ENCODE measurements around the gene GLYATL1. TPM values are rescaled to one million over a fixed set of nuclear protein-coding genes. Genes with fewer than 3 reads are reported as not detected.

GLYATL1 gene
- polyA plus RNA-seq (2011; rRNA removed), result 0.10 and 0.13 TPM in 2 replicates
- 0.07 TPM in 1 of 2 replicates, not detected in the other for polyA plus RNA-seq (2012; cell fraction: cytosol; rRNA removed)
- polyA plus RNA-seq (2012; cell fraction: nucleus; rRNA removed), result 0.08 TPM in 1 of 2 replicates, not detected in the other
- 0.14 to 0.24 TPM in 2 of 3 replicates, not detected in the other for polyA plus RNA-seq (2017; fragmentation: RNase III; extraction: RNeasy Plus Mini Kit Qiagen cat#74134 plus additional on column Dnase treatment)
- not detected in 2 replicates for polyA minus RNA-seq (2011; rRNA and poly(A)+ RNA removed)

- 5% methylated on average over 4 of the region's 4 CpGs for WGBS (ENCODE audit: missing lambda C conversion rate)
- H3K27ac ChIP-seq, result no peak within 1 kb of the TSS
- CTCF ChIA-PET, result no interaction called here
- no peak for DNase-seq (ENCODE audit: low read depth in 1 of 2, low spot score in 1 of 2)
- H3K4me2 ChIP-seq, result no peak within 1 kb of the TSS
- TF ChIP-seq EP300 (IDR thresholded peaks at IDR 0.05), result no peak
- no peak for TF ChIP-seq BCL3 (IDR thresholded peaks at IDR 0.05)
- TF ChIP-seq MAX (IDR thresholded peaks at IDR 0.05), result no peak
- no peak for TF ChIP-seq SMC3 (IDR thresholded peaks at IDR 0.05)
- TF ChIP-seq NR3C1 (IDR thresholded peaks at IDR 0.05), result no peak
- TF ChIP-seq CEBPB (IDR thresholded peaks at IDR 0.05), result no peak
- TF ChIP-seq FOSL2 (IDR thresholded peaks at IDR 0.05), result no peak
- TF ChIP-seq FOSL2 (CRISPR knock-in tag; IDR thresholded peaks at IDR 0.05), result no peak
- TF ChIP-seq NFE2L2 (conservative IDR thresholded peaks at IDR 0.05; ENCODE audit: low read length), result no peak
- TF ChIP-seq JUNB (IDR thresholded peaks at IDR 0.05), result no peak
- TF ChIP-seq MAZ (IDR thresholded peaks at IDR 0.05; ENCODE audit: borderline replicate concordance, low read depth, low read length), result no peak
- FAIRE-seq, result no peak
- ATAC-seq, result no peak
- H3K4me1 ChIP-seq, result no peaks in the 10 kb centered on the region
- no peaks in the 10 kb centered on the region for H3K9me3 ChIP-seq
- POLR2A ChIA-PET, result no interaction called here
- H3K4me3 ChIP-seq, result no peak within 1 kb of the TSS
Observed at GRCh38 chr11:58939277-58939676, at the start of gene GLYATL1. Gene GLYATL1 (plus strand): TSS chr11:58939488. CDS start chr11:58947088, 7,600 bp downstream.

DNA sequence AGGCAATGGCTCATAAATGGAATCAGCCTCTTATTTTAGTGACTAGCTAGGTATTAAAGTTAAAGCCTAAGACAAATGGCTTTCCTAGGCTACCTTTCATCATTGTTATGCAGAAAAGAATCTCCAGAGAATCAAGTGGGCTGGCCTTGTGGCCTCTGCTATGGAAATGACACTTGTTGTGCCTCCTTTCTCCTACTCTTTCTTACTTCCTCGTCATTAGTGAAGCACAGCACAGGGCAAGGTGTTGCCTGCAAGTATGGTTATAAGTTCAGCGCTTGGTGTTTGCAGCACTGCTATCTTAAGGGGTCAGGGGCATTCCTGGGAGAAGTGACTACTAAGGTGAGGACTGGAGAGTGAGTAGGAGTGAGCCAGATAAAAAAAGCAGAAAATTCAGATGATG is 45.4 kb upstream of the GLYATL1 start:
- Histone ChIP-seq H3K4me1 (no peaks in the 10 kb centered on the region), H3K27ac (no peak overlapping the region), H3K4me3 (no peak overlapping the region), H3K4me2 (no peak overlapping the region), H3K9me3 (no peaks in the 10 kb centered on the region)
- DNase-seq (ENCODE audit: low read depth in 1 of 2, low spot score in 1 of 2) (no peak), FAIRE-seq (no peak), ATAC-seq (no peak)
- POLR2A ChIA-PET, result no interaction called here
- no peak for TF ChIP-seq RFX5 (IDR thresholded peaks at IDR 0.05)
- TF ChIP-seq, protein P1, sequence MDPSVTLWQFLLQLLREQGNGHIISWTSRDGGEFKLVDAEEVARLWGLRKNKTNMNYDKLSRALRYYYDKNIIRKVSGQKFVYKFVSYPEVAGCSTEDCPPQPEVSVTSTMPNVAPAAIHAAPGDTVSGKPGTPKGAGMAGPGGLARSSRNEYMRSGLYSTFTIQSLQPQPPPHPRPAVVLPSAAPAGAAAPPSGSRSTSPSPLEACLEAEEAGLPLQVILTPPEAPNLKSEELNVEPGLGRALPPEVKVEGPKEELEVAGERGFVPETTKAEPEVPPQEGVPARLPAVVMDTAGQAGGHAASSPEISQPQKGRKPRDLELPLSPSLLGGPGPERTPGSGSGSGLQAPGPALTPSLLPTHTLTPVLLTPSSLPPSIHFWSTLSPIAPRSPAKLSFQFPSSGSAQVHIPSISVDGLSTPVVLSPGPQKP (IDR thresholded peaks at IDR 0.05; ENCODE audit: low read depth, low read length), result no peak
- no peak for TF ChIP-seq EP300 (IDR thresholded peaks at IDR 0.05)
- no peak for TF ChIP-seq MAZ (IDR thresholded peaks at IDR 0.05; ENCODE audit: borderline replicate concordance, low read depth, low read length)
- no peak for TF ChIP-seq CBX8 (IDR thresholded peaks at IDR 0.05)
- TF ChIP-seq RARB (CRISPR knock-in tag; IDR thresholded peaks at IDR 0.05), result no peak
- CTCF ChIA-PET, result interaction anchor here (0.9 kb wide), 1 partner anchor 242 kb away, joined by 4 read pairs; no protein-coding TSS in a partner anchor
- WGBS (ENCODE audit: missing lambda C conversion rate), result 17% methylated on average over 2 of the region's 2 CpGs

DNA sequence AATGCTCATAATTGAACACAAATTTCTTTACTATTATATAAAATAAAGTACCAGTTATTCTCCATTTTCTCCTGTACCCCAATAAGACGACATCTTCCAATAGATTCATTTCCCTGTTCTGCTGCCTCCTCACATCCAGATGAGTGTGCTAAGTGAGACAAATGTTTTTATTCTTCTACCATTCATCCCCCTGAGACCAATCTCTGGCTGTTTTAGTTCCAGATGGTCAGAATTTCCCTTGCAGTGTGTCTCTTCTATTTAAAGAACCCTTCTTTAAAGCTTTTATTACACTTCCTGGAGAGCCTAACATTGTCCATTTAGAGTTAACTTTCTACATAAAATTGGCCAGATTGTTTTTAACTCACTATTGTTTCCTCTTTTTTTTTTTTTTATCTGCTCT is 41.2 kb upstream of the GLYATL1 start:
- H3K9me3 ChIP-seq, result no peaks in the 10 kb centered on the region
- POLR2A ChIA-PET, result no interaction called here
- H3K4me1 ChIP-seq, result no peaks in the 10 kb centered on the region
- DNase-seq (ENCODE audit: low read depth in 1 of 2, low spot score in 1 of 2) (no peak), ATAC-seq (no peak), FAIRE-seq (no peak)
- CTCF ChIA-PET, result no interaction called here
- H3K27ac ChIP-seq, result no peak overlapping the region
- H3K4me3 ChIP-seq, result no peak overlapping the region
- 45% methylated on average over 1 of the region's 1 CpG for WGBS (ENCODE audit: missing lambda C conversion rate)
- H3K4me2 ChIP-seq, result no peak overlapping the region
- TF ChIP-seq MAZ (IDR thresholded peaks at IDR 0.05; ENCODE audit: borderline replicate concordance, low read depth, low read length) (no peak), MYC (IDR thresholded peaks at IDR 0.05; ENCODE audit: borderline replicate concordance, low read length) (no peak), CHD2 (IDR thresholded peaks at IDR 0.05; ENCODE audit: low read length, partially characterized antibody) (no peak), RARB (CRISPR knock-in tag; IDR thresholded peaks at IDR 0.05) (no peak)

Measured in A549 (cell line).